CD4-positive, alpha-beta T cell treated with Interferon alpha-2 for 1 hour (primary cell): ENCODE data around the gene CHMP6.

Experiments used
- DNase-seq, 2 donors: peaks; one replicate each; pipeline ENCODE4 v3.0.0-alpha.2; 2020 to 2022

Gene CHMP6

GRCh38 chr17:80971704-80972304 lies 19.8 kb upstream of the CHMP6 start:
- DNase-seq: no peak

DNA sequence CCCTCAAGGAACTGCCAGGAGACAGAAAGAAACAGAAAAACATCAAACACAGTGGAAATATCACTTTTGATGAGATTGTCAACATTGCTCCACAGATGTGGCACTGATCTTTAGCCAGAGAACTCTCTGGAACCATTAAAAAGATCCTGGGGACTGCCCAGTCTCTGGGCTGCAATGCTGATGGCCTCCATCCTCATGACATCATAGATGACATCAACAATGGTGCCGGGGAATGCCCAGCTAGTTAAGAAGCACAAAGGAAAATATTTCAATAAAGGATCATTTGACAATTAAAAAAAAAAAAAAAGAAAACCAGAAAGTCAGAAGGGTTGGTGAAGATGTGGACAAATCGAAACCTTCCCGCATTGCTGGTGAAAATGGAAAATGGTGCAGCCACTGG lies 14.9 kb upstream of the CHMP6 start:
- no peak for DNase-seq

GRCh38 chr17:80977172-80977571 lies 14.5 kb upstream of the CHMP6 start:
- no peak for DNase-seq

GRCh38 chr17:80978499-80979497 lies 12.8 kb upstream of the CHMP6 start:
- no peak for DNase-seq

DNA sequence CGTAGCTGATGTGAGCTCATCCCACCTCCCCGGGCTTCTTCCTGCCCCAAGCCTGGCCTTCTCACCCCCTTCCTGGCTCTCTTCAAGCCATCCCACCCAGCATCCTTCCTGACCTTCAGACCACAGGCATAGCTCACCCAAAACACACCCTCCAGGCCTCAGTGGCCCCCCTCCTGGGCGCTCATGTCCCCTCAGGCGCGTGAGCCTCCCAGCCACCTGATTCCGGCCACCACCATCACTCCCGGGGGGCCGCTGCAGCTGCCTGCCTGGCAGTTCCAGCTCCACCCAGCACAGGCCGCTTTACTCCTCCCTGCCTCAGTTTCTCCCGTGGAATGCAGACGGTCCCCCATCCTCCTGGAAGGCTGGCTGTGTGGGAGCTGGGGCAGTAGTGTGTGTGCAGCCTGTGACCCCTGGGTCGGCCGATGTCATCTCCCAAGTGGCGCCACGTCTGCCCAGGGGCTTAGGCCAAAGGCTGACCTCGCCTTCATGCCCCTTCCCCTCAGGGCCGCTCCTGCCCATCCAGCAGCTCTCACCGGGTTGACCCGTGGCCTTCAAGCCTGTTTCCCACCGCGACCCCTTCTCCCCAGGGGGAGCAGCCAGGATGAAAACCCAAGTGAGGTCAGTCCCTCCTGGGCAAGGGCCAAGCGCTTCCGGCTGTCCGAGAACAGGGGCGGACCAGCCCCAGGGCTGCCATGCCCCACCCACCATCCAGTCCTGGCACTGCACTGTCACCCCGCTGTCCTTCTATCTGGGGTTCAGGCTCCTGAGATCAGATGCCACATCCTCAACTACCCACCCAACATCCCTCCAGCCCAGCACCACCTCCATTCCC lies 11.9 kb upstream of the CHMP6 start:
- DNase-seq: no peak

DNA sequence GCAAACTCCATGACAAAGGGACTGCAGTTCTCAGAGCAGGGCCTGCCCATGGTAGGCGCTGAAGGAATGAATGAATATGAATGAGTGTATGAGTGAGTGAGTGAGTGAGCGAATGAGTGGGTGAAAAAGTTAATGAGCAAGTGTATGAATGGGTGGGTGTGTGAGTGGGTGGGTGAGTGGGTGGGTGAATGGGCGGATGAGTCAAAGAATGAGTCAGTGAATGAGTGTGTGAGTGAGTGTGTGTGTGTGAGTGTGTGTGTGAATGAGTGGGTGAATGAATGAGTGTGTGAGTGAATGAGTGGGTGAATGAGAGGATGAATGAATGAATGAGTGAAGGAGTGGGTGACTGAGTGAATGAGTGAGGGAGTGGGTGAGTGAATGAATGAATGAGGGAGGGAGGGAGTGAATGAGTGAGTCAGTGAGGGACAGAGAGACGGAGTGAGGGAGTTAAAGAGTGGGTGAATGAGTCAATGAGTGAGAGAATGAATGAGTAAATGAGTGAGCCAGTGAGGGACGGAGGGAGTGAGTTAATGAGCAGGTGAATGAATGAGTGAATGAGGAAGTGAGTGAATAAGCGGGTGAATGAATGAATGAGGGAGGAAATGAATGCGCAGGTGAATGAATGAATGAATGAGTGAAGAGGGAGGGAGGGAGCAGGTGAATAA lies 11.1 kb upstream of the CHMP6 start:
- no peak for DNase-seq

- DNase-seq: peak; percentile 17 to 40
Observed at GRCh38 chr17:80981062-80981902, 10.4 kb upstream of the CHMP6 start.

DNA sequence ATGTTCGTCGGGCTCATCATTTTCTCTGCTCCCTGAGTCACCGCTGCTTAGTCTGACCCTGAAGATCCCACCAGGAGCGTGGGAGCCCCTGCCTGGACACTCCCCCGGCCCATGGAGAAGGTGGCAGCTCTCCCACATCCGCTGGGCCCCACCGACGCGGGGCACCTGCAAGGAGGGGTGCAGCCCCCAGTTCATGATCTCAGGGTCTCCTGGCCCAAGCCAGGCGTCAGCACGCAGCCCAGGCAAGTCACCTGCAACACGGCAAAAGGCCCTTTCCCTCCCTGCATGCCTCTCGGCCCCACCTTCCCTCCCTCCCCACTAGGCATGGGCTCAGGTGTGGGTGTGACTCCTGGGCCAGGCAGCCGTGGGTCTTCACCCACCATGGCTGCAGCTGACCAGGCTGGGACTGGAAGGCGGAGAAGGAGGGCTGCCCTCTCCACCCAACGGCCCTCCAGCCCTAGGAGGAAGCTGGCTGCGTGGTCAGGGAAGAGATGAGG lies 9.7 kb upstream of the CHMP6 start:
- DNase-seq: no peak

DNA sequence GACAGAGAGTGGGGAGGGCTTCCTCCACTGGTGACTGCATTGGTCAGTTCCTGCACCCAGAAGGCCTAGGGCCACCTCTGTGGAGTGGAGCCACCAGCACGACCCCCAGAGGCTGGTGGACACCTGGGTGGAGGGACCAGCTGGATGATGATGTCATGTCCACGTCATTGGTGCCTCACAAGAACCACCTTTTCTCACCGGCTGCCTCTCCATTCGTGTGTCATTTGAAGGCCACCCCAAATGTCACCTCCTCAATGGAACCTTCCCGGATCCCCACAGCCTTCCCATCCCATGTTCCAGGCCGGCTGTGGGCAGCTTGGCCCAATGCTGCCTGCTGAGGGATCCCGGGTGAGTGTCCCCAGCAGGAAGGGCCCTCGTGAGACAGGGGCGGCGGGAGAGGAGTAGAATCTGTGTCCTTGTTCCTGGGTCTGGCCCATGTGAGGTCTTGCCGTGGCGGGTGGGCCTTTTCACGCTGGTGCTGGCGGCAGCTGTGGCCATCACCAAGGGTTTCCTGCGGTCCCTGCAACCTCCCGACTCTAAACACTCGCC lies 9.1 kb upstream of the CHMP6 start:
- DNase-seq: no peak

DNA sequence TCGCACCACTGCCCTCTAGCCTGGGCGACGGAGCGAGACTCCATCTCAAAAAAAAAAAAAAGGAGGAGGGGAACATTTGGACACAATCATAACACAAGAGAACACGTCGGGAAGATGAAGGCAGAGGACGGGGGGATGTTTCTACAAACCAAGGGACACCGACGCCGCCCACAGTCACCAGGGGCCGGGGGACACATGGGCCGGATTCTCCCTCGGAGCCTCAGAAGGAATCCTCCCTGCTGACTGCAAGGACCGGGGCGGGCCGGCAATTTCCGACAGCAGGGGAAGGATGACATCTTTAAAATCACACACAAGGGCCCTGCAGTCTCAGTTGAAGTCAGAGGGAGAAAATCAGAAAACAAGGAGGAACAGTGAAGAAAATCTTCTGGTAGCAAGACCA lies 8.1 kb upstream of the CHMP6 start:
- DNase-seq: no peak

DNA sequence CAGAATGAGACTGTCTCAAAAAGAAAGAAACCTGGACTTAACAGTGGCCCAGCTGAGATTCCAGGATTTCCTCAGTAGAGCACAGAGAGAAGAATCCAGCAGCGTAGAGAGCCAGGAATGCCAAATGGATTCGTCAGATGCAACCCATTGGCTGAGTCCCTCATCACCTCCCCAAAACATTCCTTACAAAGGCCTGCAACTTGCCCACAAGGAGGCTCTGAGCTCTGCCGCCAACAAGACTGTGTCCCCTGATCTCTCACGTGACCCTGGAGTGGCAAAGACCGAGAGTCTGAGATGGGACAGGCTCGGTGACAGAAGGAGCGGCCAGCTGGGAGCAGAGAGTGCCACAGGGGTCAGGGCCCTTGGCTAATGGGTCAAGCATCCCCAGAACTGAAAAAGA lies 6.9 kb upstream of the CHMP6 start:
- DNase-seq: no peak

- no peak for DNase-seq
Observed at GRCh38 chr17:80986046-80986445, 5.6 kb upstream of the CHMP6 start.

GRCh38 chr17:80986816-80987475 lies 4.7 kb upstream of the CHMP6 start:
- peak in 1 of 2 donors; percentile 16 for DNase-seq

- DNase-seq: no peak
Observed at GRCh38 chr17:80987941-80988461, 3.6 kb upstream of the CHMP6 start.

GRCh38 chr17:80989586-80989913 lies 2.1 kb upstream of the CHMP6 start:
- no peak for DNase-seq

GRCh38 chr17:80990921-80991644 lies 558 bp upstream of the CHMP6 start:
- DNase-seq: no peak

DNA sequence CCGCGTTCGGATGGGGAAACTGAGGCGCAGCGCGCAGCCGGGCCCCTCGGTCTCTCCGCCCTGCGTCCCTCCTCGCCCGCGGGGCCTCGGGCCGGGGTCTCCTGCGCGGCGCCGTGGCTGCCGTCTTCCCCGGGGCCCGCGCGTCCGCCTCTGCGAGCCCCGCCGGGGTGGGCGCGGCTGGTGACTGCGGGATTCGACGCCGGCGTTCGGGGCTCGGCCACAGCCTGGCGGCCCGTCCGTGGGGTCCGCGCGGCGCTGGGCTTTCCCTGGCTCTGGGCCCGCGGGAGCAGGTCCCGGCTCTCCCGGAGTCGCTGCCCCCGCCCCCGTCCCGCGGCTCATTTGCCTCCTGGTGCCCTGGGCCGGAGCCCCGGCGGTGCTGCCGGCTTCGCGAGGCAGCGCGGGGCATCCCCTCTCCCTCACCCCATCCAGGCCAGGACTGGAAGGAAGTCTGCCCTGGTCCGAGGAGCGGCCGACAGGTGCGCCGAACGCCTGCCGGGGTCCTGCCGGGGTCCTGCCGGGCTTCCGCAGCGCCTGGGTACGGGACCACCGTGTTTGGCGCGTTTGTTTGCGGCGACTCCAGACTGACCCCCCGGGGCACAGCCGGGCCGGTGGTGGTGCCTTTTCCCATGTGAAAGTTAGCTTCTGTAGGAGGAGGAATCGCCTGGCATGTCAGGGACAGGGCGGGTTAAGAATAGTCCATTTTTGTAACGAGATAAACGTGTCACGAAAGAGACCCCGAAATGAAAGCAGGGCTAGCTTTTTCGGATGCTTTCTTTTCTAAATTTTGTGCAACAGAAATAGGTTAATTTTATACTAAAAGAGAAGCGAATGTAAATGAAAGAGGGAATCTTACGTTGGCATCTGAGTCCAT lies 671 bp downstream of the CHMP6 start:
- DNase-seq: peak in 1 of 2 donors; percentile 8

GRCh38 chr17:80992948-80993624 lies 1.4 kb downstream of the CHMP6 start:
- no peak for DNase-seq
